HAP-1 (cell line): ENCODE results near the gene TIMM23.
"Not testable (repeated sequence)": the region's sequence is repeated elsewhere in the genome, so short reads cannot be mapped to it uniquely, and the experiment has no call there.

Experiments
- DNase-seq, 2 experiments: peaks; one replicate each; pipeline ENCODE4 v3.0.0-alpha.2; 2016 to 2020; ENCODE audit warnings: low spot score in 2 of 2
- H3K27me3 ChIP-seq: fragments of 250-450 bp; sonication (Bioruptor Pico); 2 replicates; pipeline ENCODE4 v1.5.1; 2020; ENCODE audit warnings: low read depth, mild to moderate bottlenecking, moderate library complexity
- H3K36me3 ChIP-seq: fragments of 250-450 bp; sonication (Bioruptor Pico); replicated peaks from 2 replicates; pipeline ENCODE4 v1.5.1; 2020; ENCODE audit warnings: mild to moderate bottlenecking
- H3K4me1 ChIP-seq: fragments of 250-450 bp; sonication (Bioruptor Pico); 2 replicates; pipeline ENCODE4 v1.5.1; 2020; ENCODE audit warnings: mild to moderate bottlenecking
- H3K4me3 ChIP-seq: fragments of 250-450 bp; sonication (Bioruptor Pico); 2 replicates; pipeline ENCODE4 v1.5.1; 2020; ENCODE audit warnings: mild to moderate bottlenecking, moderate library complexity
- H3K9me3 ChIP-seq: fragments of 250-450 bp; sonication (Bioruptor Pico); 2 replicates; pipeline ENCODE4 v1.5.1; 2020; ENCODE audit warnings: mild to moderate bottlenecking, moderate library complexity
- in situ Hi-C: fragments of 300-500 bp; cut with MboI; formaldehyde crosslinking; loops from 3 replicates; pipeline ENCODE4 v1.14.3; 2020; ENCODE audit warnings: low sequenced_read_pairs, inconsistent platforms, mixed read lengths

TIMM23 gene, protein sequence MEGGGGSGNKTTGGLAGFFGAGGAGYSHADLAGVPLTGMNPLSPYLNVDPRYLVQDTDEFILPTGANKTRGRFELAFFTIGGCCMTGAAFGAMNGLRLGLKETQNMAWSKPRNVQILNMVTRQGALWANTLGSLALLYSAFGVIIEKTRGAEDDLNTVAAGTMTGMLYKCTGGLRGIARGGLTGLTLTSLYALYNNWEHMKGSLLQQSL

DNA sequence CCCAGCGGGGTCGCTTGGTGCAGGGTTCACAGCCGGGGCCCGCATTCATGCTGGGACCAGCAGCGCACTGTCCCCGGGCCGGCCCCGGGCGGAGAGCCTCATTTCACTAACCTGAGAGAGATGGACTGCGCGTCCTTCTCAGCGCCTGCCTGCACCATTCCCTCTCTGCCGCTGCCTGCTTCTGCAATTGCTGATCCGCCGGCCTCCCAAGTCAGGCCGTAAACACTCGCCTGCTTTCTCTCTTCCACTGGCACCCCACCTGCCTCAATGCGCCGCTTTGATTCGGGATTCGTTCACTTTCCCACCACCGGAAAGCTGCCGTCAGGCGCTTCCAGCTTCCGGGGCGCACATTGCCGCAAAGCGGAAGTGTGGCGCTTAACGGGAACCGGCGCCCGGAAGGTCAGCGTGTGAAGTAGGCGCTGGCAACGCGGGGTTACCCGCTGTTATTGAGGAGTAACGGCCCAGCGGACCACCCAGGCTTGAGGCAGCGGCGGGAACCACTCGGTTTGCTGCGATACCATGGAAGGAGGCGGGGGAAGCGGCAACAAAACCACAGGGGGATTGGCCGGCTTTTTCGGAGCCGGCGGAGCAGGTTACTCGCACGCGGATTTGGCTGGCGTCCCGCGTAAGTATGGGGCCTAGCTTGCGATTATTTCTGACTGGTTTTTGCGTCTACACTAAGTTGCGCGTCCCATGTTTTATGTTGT is at the start of gene TIMM23:
Gene TIMM23 (plus strand): TSS at position 384 of the 707 bp plus-strand sequence. CDS start 136 bp downstream, at position 520.
- H3K9me3 ChIP-seq, H3K4me1 ChIP-seq, H3K36me3 ChIP-seq, H3K27me3 ChIP-seq, in situ Hi-C loops: not testable (repeated sequence)
- DNase-seq = peak; percentile 58 to 88
- H3K4me3 ChIP-seq = peak within 1 kb of the TSS; percentile 81

DNA sequence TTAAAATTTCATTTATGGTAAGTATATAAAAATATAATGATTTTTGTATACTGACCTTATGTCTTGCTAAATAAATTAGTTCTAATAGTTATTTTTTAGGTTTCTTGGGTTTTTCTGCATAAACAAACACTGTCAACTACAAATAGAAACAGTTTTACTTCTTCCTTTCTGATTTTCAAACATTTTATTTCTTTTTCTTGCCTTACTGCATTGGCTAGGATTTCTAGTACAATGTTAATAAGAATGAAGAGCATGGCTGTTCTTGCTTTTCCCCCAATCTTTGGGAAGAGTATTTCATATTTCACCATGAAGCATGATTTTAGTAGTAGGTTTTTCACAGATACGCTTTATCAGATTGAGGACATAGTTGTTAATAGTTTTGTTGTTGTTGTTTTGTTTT is 45.5 kb upstream of the TIMM23 start:
- in situ Hi-C loops = not testable (repeated sequence)

DNA sequence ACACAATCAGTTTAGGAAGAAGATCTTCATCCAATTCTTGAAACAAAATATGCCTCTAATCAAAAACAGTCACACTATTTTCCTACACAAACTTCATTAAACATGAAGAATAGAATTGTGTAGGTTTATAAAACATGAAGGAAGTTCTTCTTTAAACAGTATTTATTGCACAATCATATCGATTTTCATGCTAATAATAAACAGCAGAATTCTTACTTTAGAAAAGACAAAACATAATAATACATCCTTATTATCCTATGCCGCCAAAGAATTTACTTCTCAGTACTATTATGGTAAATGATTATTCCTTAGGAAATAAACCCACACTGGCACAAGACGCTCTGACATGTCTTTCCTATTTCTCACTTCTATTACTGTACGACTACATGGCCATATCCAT is 41.0 kb upstream of the TIMM23 start:
- H3K27me3 ChIP-seq, H3K36me3 ChIP-seq, H3K4me3 ChIP-seq, DNase-seq, H3K9me3 ChIP-seq, H3K4me1 ChIP-seq, in situ Hi-C loops: not testable (repeated sequence)

More for the DNA sequence above, 45.5 kb upstream of the TIMM23 start:
- H3K27me3 ChIP-seq, H3K36me3 ChIP-seq, H3K4me1 ChIP-seq, DNase-seq, H3K4me3 ChIP-seq, H3K9me3 ChIP-seq: not testable (repeated sequence)

DNA sequence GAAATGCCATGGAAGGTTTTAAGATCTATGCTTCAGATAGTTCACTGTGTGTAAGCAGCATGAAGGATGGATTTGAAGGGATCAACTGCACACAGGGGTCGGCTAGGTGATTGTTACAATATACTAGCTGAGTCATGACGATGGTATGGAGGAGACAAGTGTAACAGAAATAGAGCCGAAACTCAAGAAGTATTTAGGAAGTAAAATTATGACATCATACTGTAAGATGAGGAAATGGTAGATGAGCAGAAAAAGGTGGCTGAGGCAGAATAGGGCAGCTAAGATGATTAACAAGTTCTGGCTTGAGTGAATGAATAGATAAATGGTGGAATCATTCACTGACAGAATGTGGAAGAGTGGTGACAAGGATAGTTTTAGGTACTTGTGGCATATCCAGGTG is 37.5 kb upstream of the TIMM23 start:
- in situ Hi-C loops, H3K36me3 ChIP-seq, DNase-seq, H3K4me1 ChIP-seq, H3K4me3 ChIP-seq, H3K9me3 ChIP-seq, H3K27me3 ChIP-seq: not testable (repeated sequence)

DNA sequence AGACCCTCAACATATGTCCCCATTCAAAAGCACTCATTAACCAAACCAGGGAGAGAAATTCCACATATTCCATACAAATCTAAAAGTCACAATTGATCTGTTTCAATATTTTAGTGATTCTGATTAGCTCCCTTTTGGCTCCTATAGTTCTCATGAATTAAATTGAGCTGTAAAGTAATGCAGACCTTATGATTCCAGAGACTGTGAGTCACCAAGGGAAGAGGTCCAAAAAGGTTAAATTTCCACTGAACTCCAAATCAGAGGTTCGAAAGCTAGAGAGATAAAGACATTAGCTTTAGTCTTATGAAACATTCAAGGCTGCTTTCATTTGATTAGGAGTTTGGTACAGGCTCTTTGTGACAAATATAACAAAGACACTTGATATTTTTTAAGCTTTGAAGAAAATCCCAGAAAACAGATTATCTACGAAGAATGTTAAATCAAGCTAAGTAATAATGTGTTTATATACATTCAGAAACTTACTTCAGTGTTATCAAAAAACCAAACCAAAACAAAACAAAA is 33.1 kb upstream of the TIMM23 start:
- H3K9me3 ChIP-seq, H3K36me3 ChIP-seq, DNase-seq, H3K27me3 ChIP-seq, in situ Hi-C loops, H3K4me1 ChIP-seq, H3K4me3 ChIP-seq: not testable (repeated sequence)

DNA sequence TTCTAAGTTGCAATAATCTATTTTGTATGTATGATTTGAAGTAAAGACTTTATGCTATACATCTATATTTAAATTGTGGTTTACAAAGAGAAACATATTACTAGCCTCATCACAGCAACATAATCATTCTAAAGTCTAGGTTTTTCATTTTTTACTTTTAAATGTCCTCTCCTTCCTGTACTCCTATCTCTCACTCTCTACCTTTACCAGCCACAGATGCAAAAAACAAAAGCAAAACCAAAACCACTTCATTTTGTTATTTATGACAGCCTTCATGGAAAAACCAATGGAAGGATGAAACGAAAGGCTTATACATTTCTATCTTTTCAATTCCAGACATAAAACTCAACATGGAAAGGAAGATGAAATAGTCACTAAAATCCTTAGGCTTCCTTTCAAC is 31.1 kb upstream of the TIMM23 start:
- H3K9me3 ChIP-seq, in situ Hi-C loops, H3K4me1 ChIP-seq, DNase-seq, H3K36me3 ChIP-seq, H3K4me3 ChIP-seq, H3K27me3 ChIP-seq: not testable (repeated sequence)

DNA sequence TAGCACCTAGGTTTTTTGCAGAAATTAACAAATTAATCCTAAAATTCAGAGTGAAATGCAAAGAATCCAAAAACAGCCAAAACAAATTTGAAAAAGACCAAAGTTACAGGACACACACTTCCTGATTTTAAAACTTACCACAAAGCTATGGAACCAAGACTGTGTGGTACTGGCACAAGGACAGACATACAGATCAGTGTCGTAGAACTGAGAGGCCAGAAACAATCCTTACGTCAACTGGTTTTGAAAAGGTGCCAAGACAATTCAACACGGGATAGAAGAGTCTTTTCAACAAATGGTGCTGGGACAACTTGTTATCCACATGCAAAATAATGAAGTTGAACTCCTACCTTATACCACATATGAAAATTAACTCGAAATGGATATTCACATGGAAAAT is 26.8 kb upstream of the TIMM23 start:
- DNase-seq, in situ Hi-C loops, H3K9me3 ChIP-seq, H3K4me1 ChIP-seq, H3K4me3 ChIP-seq, H3K36me3 ChIP-seq, H3K27me3 ChIP-seq: not testable (repeated sequence)

DNA sequence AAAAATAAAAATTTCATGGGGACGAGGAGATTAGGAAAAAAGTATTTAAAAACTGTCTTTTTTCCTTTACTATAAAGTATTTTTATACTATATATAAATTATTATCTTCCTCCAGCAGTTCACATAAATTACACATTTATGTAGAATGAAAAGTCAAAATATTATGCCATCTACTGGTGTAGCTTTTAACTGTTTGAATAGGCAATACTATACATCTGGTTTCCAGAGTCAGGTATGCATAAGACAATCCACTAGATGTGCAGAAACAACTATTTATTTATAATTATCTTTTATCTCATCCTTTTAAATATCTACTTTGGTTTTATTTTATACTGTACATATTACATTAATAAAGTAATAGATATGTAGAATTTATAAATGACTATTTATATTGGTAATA is 24.9 kb upstream of the TIMM23 start:
- H3K4me1 ChIP-seq, H3K9me3 ChIP-seq, H3K36me3 ChIP-seq, in situ Hi-C loops, H3K4me3 ChIP-seq, H3K27me3 ChIP-seq, DNase-seq: not testable (repeated sequence)

DNA sequence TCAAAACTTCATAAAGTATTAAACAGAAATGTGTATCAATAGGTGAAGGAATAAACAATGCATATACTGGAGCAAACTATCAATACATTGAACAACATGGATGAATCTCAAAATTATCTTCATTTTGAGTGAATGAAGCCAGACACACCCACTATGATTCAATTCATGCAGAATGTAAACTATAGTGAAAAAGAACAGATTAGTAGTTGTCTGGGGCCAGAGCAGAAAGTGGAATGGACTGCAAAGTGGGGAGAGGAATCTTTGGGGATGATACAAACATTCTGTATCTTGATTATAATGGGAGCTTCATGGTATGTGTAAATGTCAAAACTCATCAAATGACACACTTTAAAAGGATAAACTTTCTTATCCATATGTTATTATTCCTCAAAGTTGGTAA is 23.5 kb upstream of the TIMM23 start:
- in situ Hi-C loops = not testable (repeated sequence)

DNA sequence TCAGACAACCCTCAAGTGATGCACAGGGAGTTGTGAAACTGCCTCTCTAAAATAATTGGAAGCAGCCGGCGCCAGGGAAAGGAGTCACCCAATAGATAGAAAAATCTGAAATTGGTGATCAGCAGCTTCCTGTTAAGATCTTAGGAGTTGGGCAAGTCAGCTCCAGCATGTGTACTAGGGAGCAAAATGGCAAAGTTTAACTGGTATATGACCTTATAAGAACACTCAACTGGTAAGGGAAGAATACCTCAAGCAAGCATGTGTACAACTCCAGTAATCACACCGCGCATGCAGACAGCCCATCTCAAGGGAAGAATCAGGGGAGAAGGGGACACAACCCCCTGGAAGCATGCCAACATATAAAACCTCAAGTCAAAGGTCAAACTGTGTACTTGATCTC is 17.9 kb upstream of the TIMM23 start:
- DNase-seq, H3K36me3 ChIP-seq, H3K4me1 ChIP-seq, H3K27me3 ChIP-seq, H3K4me3 ChIP-seq, H3K9me3 ChIP-seq, in situ Hi-C loops: not testable (repeated sequence)

More for the DNA sequence above, 23.5 kb upstream of the TIMM23 start:
- H3K36me3 ChIP-seq = 0 out of 2 replicates have a peak, but pooled peaks cover 10% of the 10 kb centered on the region
- H3K4me3 ChIP-seq, DNase-seq, H3K9me3 ChIP-seq, H3K4me1 ChIP-seq, H3K27me3 ChIP-seq: not testable (repeated sequence)

DNA sequence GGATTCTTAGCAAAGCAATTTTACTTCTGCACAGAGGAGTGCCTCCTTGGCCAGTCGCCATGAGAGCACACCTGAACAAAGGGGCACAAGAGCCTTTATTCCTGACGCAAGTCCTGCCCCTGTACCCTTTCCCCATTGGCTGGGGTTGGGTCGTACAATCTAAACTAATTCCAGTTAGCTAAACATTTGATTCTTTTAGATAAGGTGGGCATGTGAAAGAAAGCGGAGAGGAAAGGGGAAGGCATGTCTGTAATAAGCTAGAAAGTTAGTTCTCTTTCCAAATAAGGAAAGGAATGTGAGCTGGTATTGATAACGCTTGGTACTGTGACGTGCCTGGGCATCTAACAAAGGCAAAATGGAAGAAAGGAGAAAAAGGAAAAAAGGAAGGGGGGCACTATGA is 15.7 kb upstream of the TIMM23 start:
- in situ Hi-C loops, H3K4me1 ChIP-seq, H3K27me3 ChIP-seq, H3K9me3 ChIP-seq, H3K4me3 ChIP-seq, H3K36me3 ChIP-seq: not testable (repeated sequence)
- peak in 1 of 2 experiments; percentile 10 for DNase-seq

DNA sequence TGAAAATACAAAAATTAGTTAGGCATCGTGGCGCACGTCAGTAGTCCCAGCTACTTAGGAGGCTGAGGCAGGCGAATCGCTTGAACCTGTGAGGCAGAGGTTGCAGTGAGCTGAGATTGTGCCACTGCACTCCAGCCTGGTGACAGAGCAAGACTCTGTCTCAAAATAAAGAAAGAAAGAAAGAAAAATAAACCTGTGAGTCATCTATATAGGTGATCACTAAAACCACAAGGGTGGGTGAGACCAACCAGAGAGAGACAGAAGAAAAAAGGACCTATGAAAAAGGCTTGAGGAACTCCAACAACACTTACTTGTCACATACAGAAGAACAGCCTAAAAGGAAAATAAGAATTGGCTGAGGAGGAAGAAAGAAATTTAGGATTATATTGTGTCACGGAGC is 14.4 kb upstream of the TIMM23 start:
- in situ Hi-C loops, H3K9me3 ChIP-seq, H3K4me3 ChIP-seq, H3K4me1 ChIP-seq, H3K36me3 ChIP-seq, DNase-seq, H3K27me3 ChIP-seq: not testable (repeated sequence)

DNA sequence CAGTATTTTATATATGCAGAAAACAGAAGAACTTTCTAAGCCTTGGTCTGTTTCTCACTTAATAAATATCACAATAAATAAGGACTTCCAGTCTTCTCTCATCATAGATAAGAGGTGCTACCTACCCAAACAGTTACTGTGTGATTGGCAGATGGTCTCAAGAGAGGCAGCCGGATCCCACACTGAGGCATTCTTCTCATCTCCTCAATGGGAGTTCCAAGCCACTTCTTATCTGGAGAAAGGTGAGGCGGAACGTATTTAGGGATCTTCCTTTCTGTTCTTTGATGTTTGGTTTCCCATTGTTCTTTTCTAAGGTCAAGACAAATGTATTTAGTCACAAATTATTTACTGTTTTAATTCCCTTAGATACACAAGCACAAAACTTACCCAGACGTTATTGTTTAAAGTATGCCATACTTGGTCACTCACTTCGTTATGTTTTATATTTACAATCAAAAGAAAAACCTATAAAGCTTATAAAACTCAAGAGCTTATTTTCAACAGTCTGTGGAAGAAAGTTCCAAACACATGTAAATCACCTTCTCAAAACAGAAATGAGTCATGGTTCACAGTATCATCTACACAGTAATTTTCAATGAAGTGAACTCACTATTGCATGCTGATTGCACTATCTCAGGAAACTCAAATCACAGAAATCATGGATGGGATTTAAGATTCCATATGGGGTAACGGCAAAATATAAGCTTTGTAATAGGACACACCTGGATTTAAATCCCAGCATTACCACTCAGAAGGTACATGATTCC is 9.4 kb upstream of the TIMM23 start:
- H3K9me3 ChIP-seq = not testable (repeated sequence)

DNA sequence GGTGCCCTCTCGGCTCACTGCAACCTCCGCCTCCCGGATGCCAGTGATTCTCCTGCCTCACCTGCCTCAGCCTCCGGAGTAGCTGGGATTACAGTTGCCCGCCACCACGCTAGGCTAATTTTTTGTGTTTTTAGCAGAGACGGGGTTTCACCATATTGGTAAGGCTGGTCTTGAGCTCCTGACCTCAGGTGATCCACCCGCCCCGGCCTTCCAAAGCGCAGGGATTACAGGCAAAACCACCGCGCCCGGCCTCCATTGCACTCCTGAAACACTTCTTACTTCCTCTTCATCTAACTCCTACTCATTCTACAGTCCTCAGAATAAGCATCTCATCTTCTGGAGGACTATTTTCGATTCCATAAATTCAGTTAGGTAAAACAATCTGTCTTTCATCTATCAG is 1.3 kb upstream of the TIMM23 start:
- H3K4me1 ChIP-seq, H3K27me3 ChIP-seq, in situ Hi-C loops, H3K9me3 ChIP-seq, H3K36me3 ChIP-seq: not testable (repeated sequence)
- peak overlapping the region; percentile 81 for H3K4me3 ChIP-seq
- DNase-seq = peak in 1 of 2 experiments; percentile 14

More for the DNA sequence above, 9.4 kb upstream of the TIMM23 start:
- H3K27me3 ChIP-seq, DNase-seq, H3K36me3 ChIP-seq, H3K4me3 ChIP-seq, H3K4me1 ChIP-seq, in situ Hi-C loops: not testable (repeated sequence)
